ENCODE results near the gene THAP12.

The THAP12 gene

GRCh38 chr11:76380159-76380976 lies 564 bp downstream of the THAP12 start:
- DNase-seq (ENCODE audit: low read depth) = peak; percentile 35

GRCh38 chr11:76379807-76380158 lies 1.1 kb downstream of the THAP12 start:
- no peak for DNase-seq (ENCODE audit: low read depth)

GRCh38 chr11:76376746-76377558 lies 4.0 kb downstream of the THAP12 start:
- no peak for DNase-seq (ENCODE audit: low read depth)

DNA sequence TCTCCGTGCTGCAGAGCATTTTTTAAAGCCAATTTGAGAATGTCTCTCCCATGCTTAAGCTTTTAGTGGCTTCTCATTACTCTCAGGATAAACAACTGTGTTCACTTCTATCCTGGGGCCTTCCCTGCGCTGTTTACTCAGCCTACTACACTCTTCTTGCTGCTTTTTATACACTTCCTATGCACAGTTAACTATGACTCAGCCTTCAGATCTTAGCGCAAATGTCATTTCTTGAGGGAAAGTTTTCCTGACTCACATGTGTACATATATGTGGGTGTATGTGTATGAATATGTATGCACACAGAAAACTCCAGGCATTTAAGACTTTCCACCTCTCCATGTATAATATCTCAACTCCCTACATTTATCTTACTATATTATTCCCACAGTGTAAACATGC lies 9.8 kb downstream of the THAP12 start:
- peak; percentile 22 for DNase-seq (ENCODE audit: low read depth)

DNA sequence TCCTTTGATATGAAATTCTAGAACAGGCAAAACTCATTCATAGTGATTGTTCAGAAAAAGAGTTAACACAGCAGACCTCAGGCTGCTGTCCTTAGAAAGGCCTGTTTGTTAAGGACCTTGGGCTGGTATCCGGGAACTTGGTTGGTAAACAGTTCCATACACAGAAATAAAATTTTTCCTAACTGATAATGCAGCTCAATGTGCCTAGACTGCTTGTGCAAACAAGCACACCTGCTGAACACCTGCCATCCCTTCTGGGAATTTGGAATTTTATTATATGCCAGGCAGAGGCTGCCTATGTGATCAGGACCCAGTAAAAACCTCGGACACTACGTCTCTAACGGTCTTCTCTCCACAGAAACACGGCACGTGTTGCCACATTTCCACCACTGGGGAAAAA lies 11.5 kb downstream of the THAP12 start:
- no peak for DNase-seq (ENCODE audit: low read depth)

DNA sequence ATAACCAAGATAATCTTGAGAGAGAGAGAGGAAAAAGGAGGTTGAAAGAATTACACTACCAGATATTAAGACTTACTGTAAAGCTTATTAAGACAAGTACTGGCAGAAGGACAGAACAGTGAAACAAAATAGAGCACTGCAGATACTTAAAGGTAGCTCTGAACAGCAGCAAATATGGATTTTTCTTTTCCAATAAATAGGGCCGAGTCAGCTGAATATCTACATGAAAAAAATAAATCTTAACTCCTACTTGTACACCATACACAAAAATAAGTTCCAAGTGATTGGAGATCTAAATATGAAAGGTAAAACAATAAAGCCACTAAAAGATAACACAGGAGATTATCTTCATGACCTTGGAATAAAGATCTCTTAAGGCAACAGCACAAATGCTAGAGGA lies 12.4 kb downstream of the THAP12 start:
- DNase-seq (ENCODE audit: low read depth) = no peak

DNA sequence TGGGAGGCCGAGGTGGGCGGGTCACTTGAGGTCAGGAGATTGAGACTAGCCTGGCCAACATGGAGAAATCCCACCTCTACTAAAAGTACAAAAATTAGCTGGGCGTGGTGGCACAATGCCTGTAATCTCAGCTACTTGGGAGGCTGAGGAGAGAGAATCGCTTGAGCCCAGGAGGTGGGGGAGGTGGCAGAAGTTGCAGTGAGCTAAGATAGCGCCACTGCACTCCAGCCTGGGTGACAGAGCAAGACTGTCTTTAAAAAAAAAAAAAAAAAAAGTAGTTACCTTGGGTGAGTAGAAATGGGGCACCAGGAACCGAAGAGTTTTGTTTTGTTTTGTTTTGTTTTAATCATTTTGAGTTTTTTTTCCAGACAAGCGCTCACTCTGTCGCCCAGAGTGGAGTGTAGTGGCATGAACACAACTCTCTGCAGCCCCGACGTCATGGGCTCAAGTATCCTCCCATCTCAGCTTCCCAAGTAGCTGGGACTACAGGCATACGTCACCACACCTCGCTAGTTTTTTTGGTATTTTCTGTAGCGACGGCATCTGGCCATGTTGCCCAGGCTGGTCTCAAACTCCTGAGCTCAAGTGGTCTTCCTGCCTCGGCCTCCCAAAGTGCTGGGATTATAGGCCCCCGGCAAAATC lies 15.8 kb downstream of the THAP12 start:
- no peak for DNase-seq (ENCODE audit: low read depth)

GRCh38 chr11:76362716-76363115 lies 18.2 kb downstream of the THAP12 start:
- DNase-seq (ENCODE audit: low read depth) = no peak

- DNase-seq (ENCODE audit: low read depth) = no peak
These were observed 19.2 kb downstream of the THAP12 start for GRCh38 chr11:76361776-76362175.

GRCh38 chr11:76361374-76361773 lies 19.6 kb downstream of the THAP12 start:
- no peak for DNase-seq (ENCODE audit: low read depth)

DNA sequence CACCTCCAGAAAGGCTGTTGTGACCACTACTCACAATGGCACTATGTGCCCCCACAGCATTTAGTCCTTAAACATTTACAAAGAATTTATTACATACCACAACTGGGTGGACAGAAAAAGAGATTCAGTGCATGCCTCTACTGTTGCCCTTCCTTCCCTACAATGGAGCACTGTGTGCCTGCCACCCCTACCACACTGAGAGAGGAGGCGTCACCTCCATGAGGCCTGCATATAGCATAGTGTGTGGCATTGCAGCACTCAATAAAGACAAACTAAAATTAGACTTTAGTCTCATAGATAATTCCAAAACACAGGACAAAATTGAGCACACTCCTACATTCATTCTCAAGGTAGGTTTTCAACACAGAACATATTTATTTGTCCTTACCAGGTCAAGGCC lies 25.8 kb downstream of the THAP12 start:
- DNase-seq (ENCODE audit: low read depth) = no peak

DNA sequence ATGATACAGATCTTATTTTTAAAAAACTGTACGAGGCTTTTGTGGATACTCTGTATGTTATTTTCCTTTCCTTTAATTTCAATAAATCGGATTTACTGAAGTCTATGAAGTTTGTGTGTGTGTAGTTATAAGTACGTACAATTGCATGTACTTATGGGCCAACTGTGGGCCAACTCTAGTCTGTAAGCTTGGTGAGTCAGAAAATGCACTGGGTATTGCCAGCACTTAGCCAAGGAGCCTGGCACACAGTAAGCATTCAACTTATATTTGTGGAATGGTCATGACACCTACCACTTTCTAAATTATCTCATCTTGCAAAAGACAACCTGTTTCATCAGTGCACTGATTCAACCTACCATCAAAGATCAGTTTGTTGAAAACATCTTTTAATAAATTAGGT lies 32.6 kb downstream of the THAP12 start:
- no peak for DNase-seq (ENCODE audit: low read depth)

GRCh38 chr11:76347466-76347865 lies 33.5 kb downstream of the THAP12 start:
- no peak for DNase-seq (ENCODE audit: low read depth)

GRCh38 chr11:76339221-76339620 lies 41.7 kb downstream of the THAP12 start:
- DNase-seq (ENCODE audit: low read depth) = no peak

GRCh38 chr11:76337923-76338322 lies 43.0 kb downstream of the THAP12 start:
- no peak for DNase-seq (ENCODE audit: low read depth)

DNA sequence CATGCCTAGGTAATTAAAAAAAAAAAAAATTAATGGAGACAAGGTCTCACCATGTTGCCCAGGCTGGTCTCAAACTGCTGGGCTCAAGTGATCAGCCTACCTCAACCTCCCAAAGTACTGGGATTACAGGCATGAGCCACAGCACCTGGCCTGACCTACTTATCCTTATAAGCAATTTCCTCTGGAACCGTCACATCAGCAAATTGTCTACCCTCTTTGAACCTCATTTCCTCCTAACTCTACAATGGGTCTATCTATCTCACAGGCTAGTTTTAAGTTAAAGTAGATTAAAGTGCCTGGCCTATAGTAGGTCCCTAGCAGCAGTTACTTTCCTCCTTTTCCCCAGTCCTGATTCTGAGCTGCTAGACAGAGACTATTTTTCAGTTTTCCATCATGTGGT lies 43.5 kb downstream of the THAP12 start:
- DNase-seq (ENCODE audit: low read depth) = no peak

GRCh38 chr11:76336597-76336996 lies 44.3 kb downstream of the THAP12 start:
- DNase-seq (ENCODE audit: low read depth) = no peak

DNA sequence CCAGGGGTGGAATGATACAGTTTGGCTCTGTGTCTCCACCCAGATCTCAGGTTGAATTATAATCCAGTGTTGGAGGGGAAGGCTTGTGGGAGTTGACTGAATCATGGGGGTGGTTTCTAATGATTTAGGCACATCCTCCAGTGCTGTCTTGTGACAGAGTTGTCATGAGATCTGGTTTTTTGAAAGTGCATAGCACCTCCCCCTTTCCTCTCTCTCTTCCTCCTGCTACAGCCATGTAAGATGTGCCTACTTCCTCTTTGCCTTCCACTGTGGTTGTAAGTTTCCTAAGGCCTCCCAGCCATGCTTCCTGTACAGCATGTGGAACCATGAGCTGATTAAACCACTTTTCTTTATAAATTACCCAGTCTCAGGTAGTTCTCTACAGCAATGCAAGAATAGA lies 45.1 kb downstream of the THAP12 start:
- no peak for DNase-seq (ENCODE audit: low read depth)

GRCh38 chr11:76334826-76335389 lies 46.0 kb downstream of the THAP12 start:
- DNase-seq (ENCODE audit: low read depth) = no peak

DNA sequence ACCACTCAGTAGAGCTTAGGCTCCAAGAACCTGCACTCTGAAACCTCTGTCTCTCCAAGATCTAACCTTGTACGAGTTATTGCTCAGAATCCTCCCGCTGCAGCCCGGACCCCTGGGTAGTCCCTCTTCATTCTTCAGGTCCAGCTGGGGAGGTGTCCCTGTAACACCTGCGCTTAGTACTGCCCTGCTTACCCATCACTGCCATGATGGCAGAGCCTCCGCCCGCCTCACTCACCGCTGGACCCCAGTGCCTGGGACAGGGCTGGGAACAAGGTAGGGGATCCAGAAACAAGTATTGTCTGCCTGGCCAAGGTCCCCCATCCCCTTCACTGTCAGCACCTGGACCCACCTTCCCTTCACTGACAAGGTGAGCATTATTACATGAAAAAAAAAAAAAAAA lies 50.3 kb downstream of the THAP12 start:
- no peak for DNase-seq (ENCODE audit: low read depth)

GRCh38 chr11:76329983-76330382 lies 50.9 kb downstream of the THAP12 start:
- DNase-seq (ENCODE audit: low read depth) = no peak

DNA sequence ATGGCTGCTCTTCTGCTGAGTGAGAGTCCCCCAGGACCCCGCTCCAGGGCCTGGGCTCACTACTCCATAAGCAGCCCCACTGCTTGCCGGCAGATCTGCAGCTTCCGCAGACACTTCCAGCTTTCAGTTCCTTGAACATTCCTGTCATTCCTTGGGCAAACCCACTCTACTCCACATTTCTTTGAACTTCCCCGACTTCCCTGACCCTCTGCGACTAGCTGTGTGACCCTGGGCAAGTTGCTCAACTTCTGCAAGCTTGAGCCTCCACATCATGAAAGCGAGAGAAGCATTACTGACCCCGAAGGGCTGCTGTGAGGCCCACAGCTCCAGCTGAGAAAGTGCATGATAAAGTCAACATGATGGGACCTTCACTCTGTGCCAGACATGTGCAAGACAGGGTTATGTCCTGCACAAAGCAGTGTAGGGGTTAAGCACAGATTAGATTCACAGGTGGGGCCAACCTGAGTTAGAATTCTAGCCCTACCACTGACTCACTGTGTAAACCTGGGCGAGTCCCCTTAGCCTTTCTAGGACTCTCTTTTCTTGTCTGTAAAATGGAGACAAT lies 51.8 kb downstream of the THAP12 start:
- DNase-seq (ENCODE audit: low read depth) = no peak
